DND-41 (cell line): ENCODE measurements around the gene MCTP1.

Source experiments
- ATAC-seq: fragments of 200-7000 bp; cut with Tn5 transposase; 3 replicates; pipeline ENCODE4 v1.9.1; 2021; ENCODE audit warnings: low read depth; ENCODE audit not compliant: insufficient read depth
- DNase-seq: peaks from one replicate; pipeline ENCODE4 v3.0.0-alpha.2; 2020
- H2AFZ ChIP-seq: 2 replicates; pipeline ENCODE4 v1.6.0; 2012; ENCODE audit warnings: low read depth, low read length
- H3K27ac ChIP-seq: 2 replicates; pipeline ENCODE4 v1.5.1; 2012; ENCODE audit warnings: low read length, inconsistent platforms
- H3K27me3 ChIP-seq: fragments of 200-600 bp; sonication (generic); 2 replicates; pipeline ENCODE4 v1.6.0; 2012; ENCODE audit warnings: low read length, mild to moderate bottlenecking, inconsistent platforms; ENCODE audit not compliant: insufficient read depth, poor library complexity
- H3K36me3 ChIP-seq: 2 replicates; pipeline ENCODE4 v1.5.1; 2012; ENCODE audit warnings: low read length, inconsistent platforms; ENCODE audit not compliant: insufficient read depth
- H3K4me1 ChIP-seq: 2 replicates; pipeline ENCODE4 v1.5.1; 2012; ENCODE audit warnings: mild to moderate bottlenecking, low read length; ENCODE audit not compliant: insufficient read depth
- H3K4me2 ChIP-seq: 2 replicates; pipeline ENCODE4 v1.6.0; 2012; ENCODE audit warnings: mild to moderate bottlenecking, moderate library complexity, low read length, inconsistent platforms; ENCODE audit not compliant: insufficient read depth
- H3K4me3 ChIP-seq, 2 experiments: fragments of 200-600 bp in 1 of 2; shearing (Covaris generic) in 1 of 2; 2 replicates each; pipeline ENCODE4 v1.5.1; 2012 to 2016; ENCODE audit warnings: inconsistent platforms in 2 of 2, low read length in 2 of 2, mild to moderate bottlenecking in 2 of 2, low read depth in 1 of 2, moderate library complexity in 1 of 2
- H3K79me2 ChIP-seq: 2 replicates; pipeline ENCODE4 v1.6.0; 2012; ENCODE audit warnings: low read length, inconsistent platforms; ENCODE audit not compliant: insufficient read depth
- H3K9ac ChIP-seq: 2 replicates; pipeline ENCODE4 v1.6.0; 2012; ENCODE audit warnings: low read depth, mild to moderate bottlenecking, inconsistent platforms, low read length, moderate library complexity
- H3K9me3 ChIP-seq: 2 replicates; pipeline ENCODE4 v1.5.1; 2012; ENCODE audit warnings: low read length, moderate library complexity, mild to moderate bottlenecking, inconsistent platforms; ENCODE audit not compliant: insufficient read depth, severe bottlenecking
- H4K20me1 ChIP-seq: 2 replicates; pipeline ENCODE4 v1.6.0; 2012; ENCODE audit warnings: low read length; ENCODE audit not compliant: insufficient read depth
- CTCF ChIP-seq: IDR thresholded peaks from 2 replicates; pipeline ENCODE4 v1.5.1; 2012; ENCODE audit warnings: borderline replicate concordance, low read length, moderate library complexity, mild to moderate bottlenecking; ENCODE audit not compliant: poor library complexity, severe bottlenecking; ENCODE audit errors: extremely low read depth
- EZH2 ChIP-seq: IDR thresholded peaks from 3 replicates; pipeline ENCODE4 v1.6.1; 2012; ENCODE audit warnings: borderline replicate concordance, low read depth, mild to moderate bottlenecking, moderate library complexity, low read length, inconsistent platforms; ENCODE audit not compliant: severe bottlenecking

MCTP1 gene

DNA sequence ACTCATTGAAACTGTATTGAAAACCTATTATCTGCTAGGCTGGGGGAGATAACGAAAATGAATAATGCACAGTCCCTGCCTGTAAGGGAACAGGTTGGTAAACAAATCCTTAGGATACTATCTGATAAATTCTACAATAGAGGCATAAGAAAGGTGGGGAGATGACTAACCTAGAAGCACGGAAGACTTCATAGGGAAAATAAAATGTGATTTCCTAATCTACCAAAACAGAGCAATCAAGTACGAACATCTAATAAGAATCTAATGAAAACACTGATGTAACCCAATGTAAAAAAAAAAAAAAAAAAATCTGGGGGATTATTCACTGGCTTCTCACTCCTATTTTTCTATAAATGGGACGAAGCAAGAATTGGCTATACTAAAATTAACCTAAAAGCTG lies 542.0 kb downstream of the MCTP1 start:
- no peaks in the 10 kb centered on the region for H3K36me3 ChIP-seq
- no peak overlapping the region for H3K9ac ChIP-seq
- no peak overlapping the region for H2AFZ ChIP-seq
- H3K4me2 ChIP-seq: no peak overlapping the region
- H3K4me1 ChIP-seq: no peaks in the 10 kb centered on the region
- no peak overlapping the region for H3K27ac ChIP-seq
- no peaks in the 10 kb centered on the region for H3K79me2 ChIP-seq
- ATAC-seq (no peak), DNase-seq (no peak)
- H4K20me1 ChIP-seq: no peaks in the 10 kb centered on the region
- TF ChIP-seq EZH2 (no peak), CTCF (no peak)
- H3K27me3 ChIP-seq: no peaks in the 10 kb centered on the region
- no peak overlapping the region for H3K4me3 ChIP-seq
- H3K9me3 ChIP-seq: no peaks in the 10 kb centered on the region

GRCh38 chr5:94740286-94740685 lies 544.6 kb downstream of the MCTP1 start:
- no peak overlapping the region for H3K4me3 ChIP-seq

GRCh38 chr5:94736498-94736897 lies 548.4 kb downstream of the MCTP1 start:
- Histone ChIP-seq H3K9me3 (no peaks in the 10 kb centered on the region), H3K36me3 (no peaks in the 10 kb centered on the region), H3K9ac (no peak overlapping the region), H3K4me2 (no peak overlapping the region), H3K27ac (no peak overlapping the region), H3K27me3 (no peaks in the 10 kb centered on the region), H3K4me3 (no peak overlapping the region), H4K20me1 (no peaks in the 10 kb centered on the region), H2AFZ (no peak overlapping the region), H3K79me2 (no peaks in the 10 kb centered on the region), H3K4me1 (no peaks in the 10 kb centered on the region)
- DNase-seq (no peak), ATAC-seq (no peak)
- TF ChIP-seq CTCF (no peak), EZH2 (no peak)

More at GRCh38 chr5:94740286-94740685, 544.6 kb downstream of the MCTP1 start:
- no peaks in the 10 kb centered on the region for H3K9me3 ChIP-seq
- DNase-seq: no peak
- TF ChIP-seq EZH2: no peak
- no peak for TF ChIP-seq CTCF
- no peak overlapping the region for H2AFZ ChIP-seq
- no peak for ATAC-seq
- no peak overlapping the region for H3K4me2 ChIP-seq
- H3K36me3 ChIP-seq: no peaks in the 10 kb centered on the region
- no peaks in the 10 kb centered on the region for H3K27me3 ChIP-seq
- H3K27ac ChIP-seq: no peak overlapping the region
- no peak overlapping the region for H3K9ac ChIP-seq
- H4K20me1 ChIP-seq: no peaks in the 10 kb centered on the region
- no peaks in the 10 kb centered on the region for H3K79me2 ChIP-seq
- no peaks in the 10 kb centered on the region for H3K4me1 ChIP-seq

GRCh38 chr5:94731471-94731870 lies 553.4 kb downstream of the MCTP1 start:
- no peaks in the 10 kb centered on the region for H4K20me1 ChIP-seq
- no peaks in the 10 kb centered on the region for H3K27me3 ChIP-seq
- no peak overlapping the region for H3K9ac ChIP-seq
- no peak overlapping the region for H3K4me3 ChIP-seq
- H3K36me3 ChIP-seq: no peaks in the 10 kb centered on the region
- H3K27ac ChIP-seq: no peak overlapping the region
- no peaks in the 10 kb centered on the region for H3K79me2 ChIP-seq
- H3K4me1 ChIP-seq: no peaks in the 10 kb centered on the region
- ATAC-seq (no peak), DNase-seq (no peak)
- H3K9me3 ChIP-seq: no peaks in the 10 kb centered on the region
- TF ChIP-seq CTCF: no peak
- TF ChIP-seq EZH2: no peak
- H3K4me2 ChIP-seq: no peak overlapping the region
- no peak overlapping the region for H2AFZ ChIP-seq
